ENCODE data around the gene LRP8. TPM values are rescaled to one million over a fixed set of nuclear protein-coding genes. Genes with fewer than 3 reads are reported as not detected.

Gene LRP8
- total RNA-seq, 3 donors from 2014 or later = 1.3 to 6.5 (median 1.4) TPM

- H3K9me3 ChIP-seq = no peaks in the 10 kb centered on the region
- no peaks in the 10 kb centered on the region for H3K4me1 ChIP-seq (ENCODE audit: low read depth)
- no peak overlapping the region for H3K4me3 ChIP-seq
- no peak for TF ChIP-seq CTCF (IDR thresholded peaks at IDR 0.05)
- no peak for ATAC-seq
- DNase-seq = peak in 1 of 3 donors; percentile 32
- H3K36me3 ChIP-seq (ENCODE audit: low read depth) = no peaks in the 10 kb centered on the region
- intact Hi-C loops (cut with DNase I, micrococcal nuclease) = no loop called here
Observed at GRCh38 chr1:53365437-53366063, 37.7 kb upstream of the LRP8 start.

- H3K9me3 ChIP-seq = peaks cover 3% of the 10 kb centered on the region
- peak; percentile 37 for ATAC-seq
- no peak for TF ChIP-seq CTCF (IDR thresholded peaks at IDR 0.05)
- intact Hi-C loops (cut with DNase I, micrococcal nuclease) = no loop called here
- H3K36me3 ChIP-seq (ENCODE audit: low read depth) = no peaks in the 10 kb centered on the region
- H3K4me1 ChIP-seq (ENCODE audit: low read depth) = no peaks in the 10 kb centered on the region
- peak in 1 of 3 donors; percentile 39 for DNase-seq
- no peak overlapping the region for H3K4me3 ChIP-seq
Observed at GRCh38 chr1:53362851-53363642, 35.2 kb upstream of the LRP8 start.

GRCh38 chr1:53362270-53362669 is 34.4 kb upstream of the LRP8 start:
- Histone ChIP-seq H3K36me3 (ENCODE audit: low read depth) (no peaks in the 10 kb centered on the region), H3K4me3 (no peak overlapping the region), H3K4me1 (ENCODE audit: low read depth) (no peaks in the 10 kb centered on the region), H3K9me3 (peaks cover 4% of the 10 kb centered on the region)
- no peak for ATAC-seq
- no peak for TF ChIP-seq CTCF (IDR thresholded peaks at IDR 0.05)
- peak in 1 of 3 donors; percentile 3 for DNase-seq
- intact Hi-C loops (cut with DNase I, micrococcal nuclease) = no loop called here

- no peak for ATAC-seq
- intact Hi-C loops (cut with DNase I, micrococcal nuclease) = no loop called here
- no peaks in the 10 kb centered on the region for H3K36me3 ChIP-seq (ENCODE audit: low read depth)
- H3K4me3 ChIP-seq = no peak overlapping the region
- no peak for TF ChIP-seq CTCF (IDR thresholded peaks at IDR 0.05)
- DNase-seq = peak in 1 of 3 donors; percentile 19
- H3K4me1 ChIP-seq (ENCODE audit: low read depth) = no peaks in the 10 kb centered on the region
- peaks cover 4% of the 10 kb centered on the region for H3K9me3 ChIP-seq
Observed at GRCh38 chr1:53361541-53361961, 33.7 kb upstream of the LRP8 start.

GRCh38 chr1:53359934-53360276 is 32.0 kb upstream of the LRP8 start:
- Histone ChIP-seq H3K9me3 (peaks cover 4% of the 10 kb centered on the region), H3K36me3 (ENCODE audit: low read depth) (no peaks in the 10 kb centered on the region), H3K4me1 (ENCODE audit: low read depth) (no peaks in the 10 kb centered on the region), H3K4me3 (no peak overlapping the region)
- intact Hi-C loops (cut with DNase I, micrococcal nuclease) = no loop called here
- DNase-seq (no peak), ATAC-seq (no peak)
- TF ChIP-seq CTCF (IDR thresholded peaks at IDR 0.05) = no peak
